ENCODE data around the gene ARAP3. TPM values are rescaled to one million over a fixed set of nuclear protein-coding genes. Genes with fewer than 3 reads are reported as not detected.

The ARAP3 gene
- total RNA-seq, 4 donors from 2014 or later, result 5.4 to 11.7 (median 8.3) TPM

- Histone ChIP-seq H3K4me1 (peaks cover 5 to 9% of the 10 kb centered on the region in 2 donors), H3K4me3 (replicated peaks in 1 of 3) (no peak overlapping the region), H3K36me3 (no peaks in the 10 kb centered on the region), H3K9me3 (no peaks in the 10 kb centered on the region), H3K27ac (no peak overlapping the region), H3K27me3 (no peaks in the 10 kb centered on the region)
- 77 to 82% methylated on average over 3 of the region's 3 CpGs for WGBS, 2 donors
- no peak for TF ChIP-seq POLR2A (IDR thresholded peaks at IDR 0.05)
- TF ChIP-seq CTCF (IDR thresholded peaks at IDR 0.05), result no peak
- DNase-seq, result no peak
- intact Hi-C loops (cut with DNase I), result no loop called here
Observed at GRCh38 chr5:141686648-141687416, 4.8 kb upstream of the ARAP3 start.

GRCh38 chr5:141685591-141685990 lies 3.6 kb upstream of the ARAP3 start:
- DNase-seq, result no peak
- intact Hi-C loops (cut with DNase I), result no loop called here
- Histone ChIP-seq H3K4me3 (replicated peaks in 1 of 3) (no peak overlapping the region), H3K36me3 (no peaks in the 10 kb centered on the region), H3K9me3 (no peaks in the 10 kb centered on the region), H3K4me1 (peaks cover 8 to 18% of the 10 kb centered on the region in 2 donors), H3K27ac (no peak overlapping the region), H3K27me3 (no peaks in the 10 kb centered on the region)
- TF ChIP-seq POLR2A (IDR thresholded peaks at IDR 0.05), result no peak
- no peak for TF ChIP-seq CTCF (IDR thresholded peaks at IDR 0.05)
- 83 to 98% methylated on average over 1 of the region's 1 CpG for WGBS, 2 donors

- H3K36me3 ChIP-seq, result no peaks in the 10 kb centered on the region
- no peaks in the 10 kb centered on the region for H3K27me3 ChIP-seq
- intact Hi-C loops (cut with DNase I), result no loop called here
- TF ChIP-seq POLR2A (IDR thresholded peaks at IDR 0.05), result no peak
- TF ChIP-seq CTCF (IDR thresholded peaks at IDR 0.05), result no peak
- no peak overlapping the region for H3K27ac ChIP-seq
- peaks cover 8 to 18% of the 10 kb centered on the region in 2 donors for H3K4me1 ChIP-seq
- H3K4me3 ChIP-seq (replicated peaks in 1 of 3), result no peak overlapping the region
- H3K9me3 ChIP-seq, result no peaks in the 10 kb centered on the region
- DNase-seq, result no peak
Observed at GRCh38 chr5:141683596-141684141, 1.6 kb upstream of the ARAP3 start.

- intact Hi-C loops (cut with DNase I), result no loop called here
- TF ChIP-seq CTCF (IDR thresholded peaks at IDR 0.05) (no peak), POLR2A (IDR thresholded peaks at IDR 0.05) (no peak)
- WGBS, 2 donors, result 57 to 81% methylated on average over 2 of the region's 2 CpGs
- Histone ChIP-seq H3K4me1 (peaks cover 8 to 18% of the 10 kb centered on the region in 2 donors), H3K36me3 (no peaks in the 10 kb centered on the region), H3K4me3 (replicated peaks in 1 of 3) (peak overlapping the region in 1 of 3 donors; percentile 35), H3K27ac (peak overlapping the region; percentile 48 to 70 (median 63)), H3K27me3 (no peaks in the 10 kb centered on the region), H3K9me3 (no peaks in the 10 kb centered on the region)
- DNase-seq, result no peak
Observed at GRCh38 chr5:141681295-141681694, 735 bp downstream of the ARAP3 start.

GRCh38 chr5:141680751-141681201 lies 1.3 kb downstream of the ARAP3 start:
- intact Hi-C loops (cut with DNase I), result no loop called here
- 64 to 75% methylated on average over 6 of the region's 6 CpGs for WGBS, 2 donors

More at GRCh38 chr5:141680751-141681201, 1.3 kb downstream of the ARAP3 start:
- no peak overlapping the region for H3K4me3 ChIP-seq (replicated peaks in 1 of 3)
- H3K27me3 ChIP-seq, result no peaks in the 10 kb centered on the region
- no peaks in the 10 kb centered on the region for H3K36me3 ChIP-seq
- DNase-seq, result peak in 1 of 2 donors; percentile 28
- TF ChIP-seq POLR2A (IDR thresholded peaks at IDR 0.05) (no peak), CTCF (IDR thresholded peaks at IDR 0.05) (no peak)
- H3K27ac ChIP-seq, result peak overlapping the region in 2 of 3 donors; percentile 63 to 70
- H3K4me1 ChIP-seq, result peaks cover 8 to 18% of the 10 kb centered on the region in 2 donors
- no peaks in the 10 kb centered on the region for H3K9me3 ChIP-seq
